Hippocampal formation (tissue), 2 donors: Measurements from ENCODE around the gene ZDHHC8.

Experiments
- DNase-seq, 2 donors: peaks; one replicate each; lab custom pipeline; 2025; lab: John Stamatoyannopoulos, UW

Gene ZDHHC8, protein sequence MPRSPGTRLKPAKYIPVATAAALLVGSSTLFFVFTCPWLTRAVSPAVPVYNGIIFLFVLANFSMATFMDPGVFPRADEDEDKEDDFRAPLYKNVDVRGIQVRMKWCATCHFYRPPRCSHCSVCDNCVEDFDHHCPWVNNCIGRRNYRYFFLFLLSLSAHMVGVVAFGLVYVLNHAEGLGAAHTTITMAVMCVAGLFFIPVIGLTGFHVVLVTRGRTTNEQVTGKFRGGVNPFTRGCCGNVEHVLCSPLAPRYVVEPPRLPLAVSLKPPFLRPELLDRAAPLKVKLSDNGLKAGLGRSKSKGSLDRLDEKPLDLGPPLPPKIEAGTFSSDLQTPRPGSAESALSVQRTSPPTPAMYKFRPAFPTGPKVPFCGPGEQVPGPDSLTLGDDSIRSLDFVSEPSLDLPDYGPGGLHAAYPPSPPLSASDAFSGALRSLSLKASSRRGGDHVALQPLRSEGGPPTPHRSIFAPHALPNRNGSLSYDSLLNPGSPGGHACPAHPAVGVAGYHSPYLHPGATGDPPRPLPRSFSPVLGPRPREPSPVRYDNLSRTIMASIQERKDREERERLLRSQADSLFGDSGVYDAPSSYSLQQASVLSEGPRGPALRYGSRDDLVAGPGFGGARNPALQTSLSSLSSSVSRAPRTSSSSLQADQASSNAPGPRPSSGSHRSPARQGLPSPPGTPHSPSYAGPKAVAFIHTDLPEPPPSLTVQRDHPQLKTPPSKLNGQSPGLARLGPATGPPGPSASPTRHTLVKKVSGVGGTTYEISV

DNA sequence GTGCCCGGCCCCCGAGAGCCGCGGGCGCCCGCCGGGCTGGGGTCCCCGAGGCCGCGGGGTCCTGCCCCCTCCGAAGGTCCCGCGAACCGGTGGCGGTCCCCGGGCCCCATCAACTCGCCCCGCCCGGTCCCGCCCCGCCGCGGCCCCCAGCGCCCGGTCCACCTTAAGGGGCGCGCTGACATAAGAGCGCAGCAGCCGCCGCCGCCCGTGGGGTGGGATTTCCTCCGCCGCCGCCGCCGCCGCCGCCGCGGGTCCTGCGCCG lies at the start of gene ZDHHC8:
Gene ZDHHC8, plus strand, starts transcription at position 208 of the 262 bp plus-strand sequence. CDS start 144 bp downstream, outside the sequence.
- DNase-seq: peak in 1 of 2 donors; percentile 51

DNA sequence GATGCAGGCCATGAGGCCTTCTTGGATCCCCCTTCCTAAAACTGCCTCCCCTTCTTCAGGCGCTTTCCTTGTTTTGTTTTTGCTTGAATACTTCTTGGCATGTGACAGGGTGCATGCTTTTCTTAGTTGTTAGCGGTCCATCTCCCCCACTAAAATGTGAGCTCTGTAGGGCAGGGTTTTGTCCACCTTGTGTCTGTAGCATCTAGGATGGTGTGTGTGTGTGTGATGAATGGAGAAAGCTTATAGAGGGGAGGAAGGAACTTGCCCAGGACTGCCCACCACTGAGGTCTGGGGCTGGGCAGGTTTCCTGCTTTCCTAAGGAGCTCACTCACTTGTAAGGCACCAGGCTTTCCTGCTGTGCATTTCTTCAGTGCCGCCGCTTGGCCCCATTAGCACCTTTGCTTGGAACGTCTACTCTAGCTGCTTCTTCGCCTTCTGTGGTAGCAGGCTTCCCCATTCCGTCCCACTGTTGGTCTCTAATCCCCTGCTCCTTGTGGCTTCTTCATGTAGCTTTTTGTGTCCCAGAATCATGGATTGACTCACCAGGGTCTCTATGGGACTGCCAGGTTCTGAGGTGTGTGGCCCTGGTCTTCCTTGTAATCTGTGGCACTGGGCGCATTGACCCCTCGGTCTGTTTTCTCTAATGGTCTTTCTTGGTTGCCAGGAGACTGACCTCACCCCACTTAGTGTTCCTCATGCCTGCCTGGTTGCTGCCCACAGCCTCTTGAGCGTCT lies 48.3 kb upstream of the ZDHHC8 start:
- no peak for DNase-seq

DNA sequence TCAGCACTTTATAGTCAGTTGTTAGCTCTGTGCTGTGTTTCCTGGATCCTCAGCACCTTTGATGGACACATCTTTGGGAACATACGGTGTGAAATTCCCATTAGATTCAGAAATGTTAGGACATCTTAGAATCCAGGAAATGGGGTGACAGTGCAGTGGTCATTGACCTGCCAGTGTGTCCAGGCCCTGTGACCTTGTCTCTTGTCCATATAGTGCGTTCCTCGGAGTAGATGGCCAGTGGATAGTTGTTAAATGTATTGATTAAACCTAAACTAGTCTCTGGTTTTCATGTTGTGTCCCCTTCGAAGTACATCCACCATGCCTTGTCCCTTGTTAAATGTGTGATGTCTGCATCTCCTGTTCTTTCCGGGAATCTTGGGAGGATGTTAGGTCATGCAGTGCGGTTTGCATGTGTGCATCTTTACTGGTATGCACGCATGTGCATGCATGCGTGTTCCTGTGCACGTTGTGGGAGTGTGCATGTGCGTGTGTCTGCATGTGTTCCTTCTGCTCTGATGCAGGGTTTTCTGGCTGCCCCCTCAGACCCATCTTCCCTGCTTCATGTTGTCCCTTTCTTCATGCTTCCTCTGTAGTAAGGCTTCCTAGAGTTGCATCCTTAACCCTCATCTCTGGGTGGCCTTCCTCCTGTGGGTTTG lies 47.6 kb upstream of the ZDHHC8 start:
- DNase-seq: no peak

DNA sequence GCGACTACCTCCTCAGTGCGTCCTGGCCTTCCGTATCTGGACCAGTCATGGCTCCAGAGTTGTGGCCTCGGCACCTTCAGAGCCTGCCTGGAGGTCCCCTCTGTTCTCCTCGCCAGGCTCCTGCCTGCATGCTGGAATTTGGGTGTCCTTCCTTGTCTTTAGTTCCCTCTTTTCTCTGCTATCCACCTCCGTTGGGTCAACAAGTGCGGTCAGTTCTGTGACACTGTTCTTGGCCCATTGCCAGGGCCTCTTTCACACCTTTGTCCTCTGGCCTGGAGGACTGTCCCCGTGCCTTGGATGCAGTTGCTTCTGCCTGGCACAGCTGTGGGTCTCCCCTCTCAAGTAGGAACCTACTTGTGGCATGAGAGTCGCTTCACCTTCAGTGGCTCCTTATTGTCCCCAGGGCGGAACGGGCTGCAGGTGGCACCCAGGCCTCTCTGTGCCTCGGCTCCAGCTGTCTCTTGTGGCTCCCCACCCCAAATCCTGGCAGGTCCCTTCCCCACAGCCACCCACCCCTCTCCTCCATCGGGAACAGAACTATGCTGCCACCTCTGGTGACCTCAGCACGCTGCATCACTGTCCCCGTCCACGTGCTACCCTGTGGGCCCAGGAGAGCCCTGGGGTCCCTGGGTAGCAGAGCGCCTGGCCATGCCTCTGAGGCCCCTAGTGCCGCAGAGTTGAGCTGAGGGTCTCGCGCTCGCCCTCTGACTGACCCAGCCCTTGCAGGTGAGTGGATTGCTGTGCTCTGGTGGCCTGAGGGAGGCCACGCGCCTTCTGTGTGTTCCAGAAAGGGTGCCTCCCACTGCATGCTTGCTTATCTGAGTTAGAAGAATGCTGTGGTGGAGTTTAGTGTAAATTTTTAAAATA lies 46.8 kb upstream of the ZDHHC8 start:
- DNase-seq: no peak

DNA sequence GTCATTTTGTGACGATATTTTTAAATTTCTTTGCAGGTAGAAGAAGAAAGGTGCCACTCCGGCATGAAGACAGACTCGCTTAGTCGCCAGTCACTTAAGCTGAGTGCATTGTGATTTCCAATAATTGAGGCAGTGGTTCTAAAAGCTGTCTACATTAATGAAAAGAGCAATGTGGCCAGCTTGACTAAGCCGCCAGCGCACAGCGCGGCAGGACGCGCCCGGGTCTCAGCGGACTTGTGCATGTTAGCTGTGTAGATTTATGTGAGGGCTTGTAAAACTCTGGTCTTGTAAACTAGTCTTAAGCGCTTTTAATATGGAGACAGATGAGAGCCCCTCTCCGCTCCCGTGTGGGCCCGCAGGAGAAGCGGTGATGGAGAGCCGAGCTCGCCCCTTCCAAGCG lies 46.0 kb upstream of the ZDHHC8 start:
- no peak for DNase-seq

DNA sequence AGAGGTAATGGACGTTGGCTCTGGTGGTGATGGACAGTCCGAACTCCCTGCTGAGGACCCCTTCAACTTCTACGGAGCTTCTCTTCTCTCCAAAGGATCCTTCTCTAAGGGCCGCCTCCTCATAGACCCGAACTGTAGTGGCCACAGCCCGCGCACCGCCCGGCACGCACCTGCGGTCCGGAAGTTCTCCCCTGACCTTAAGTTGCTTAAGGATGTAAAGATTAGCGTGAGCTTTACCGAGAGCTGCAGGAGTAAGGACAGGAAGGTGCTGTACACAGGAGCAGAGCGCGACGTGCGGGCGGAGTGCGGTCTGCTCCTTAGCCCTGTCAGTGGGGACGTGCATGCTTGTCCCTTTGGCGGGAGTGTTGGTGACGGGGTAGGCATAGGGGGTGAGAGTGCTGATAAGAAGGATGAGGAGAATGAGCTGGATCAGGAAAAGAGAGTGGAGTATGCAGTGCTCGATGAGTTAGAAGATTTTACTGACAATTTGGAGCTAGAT lies 45.5 kb upstream of the ZDHHC8 start:
- no peak for DNase-seq

DNA sequence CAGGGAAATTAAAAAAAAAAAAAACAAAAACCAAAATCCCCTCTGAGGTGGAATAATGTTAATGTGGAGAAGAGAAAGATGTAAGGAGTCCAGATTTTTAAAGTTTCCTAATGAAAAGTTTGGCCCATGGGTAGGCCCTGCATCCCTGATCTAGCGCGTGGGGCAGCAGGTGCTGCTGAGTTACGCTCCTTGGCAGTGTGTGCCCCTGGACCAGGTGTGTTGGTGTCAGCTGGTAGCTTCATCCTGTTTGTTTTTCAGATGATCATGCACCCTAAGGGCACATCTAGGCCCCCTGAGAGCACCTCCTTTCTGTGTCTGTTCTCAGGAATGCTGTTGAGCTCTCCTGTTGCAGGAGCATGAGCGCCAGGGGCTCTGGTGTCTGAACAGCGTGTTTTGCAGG lies 44.8 kb upstream of the ZDHHC8 start:
- no peak for DNase-seq

DNA sequence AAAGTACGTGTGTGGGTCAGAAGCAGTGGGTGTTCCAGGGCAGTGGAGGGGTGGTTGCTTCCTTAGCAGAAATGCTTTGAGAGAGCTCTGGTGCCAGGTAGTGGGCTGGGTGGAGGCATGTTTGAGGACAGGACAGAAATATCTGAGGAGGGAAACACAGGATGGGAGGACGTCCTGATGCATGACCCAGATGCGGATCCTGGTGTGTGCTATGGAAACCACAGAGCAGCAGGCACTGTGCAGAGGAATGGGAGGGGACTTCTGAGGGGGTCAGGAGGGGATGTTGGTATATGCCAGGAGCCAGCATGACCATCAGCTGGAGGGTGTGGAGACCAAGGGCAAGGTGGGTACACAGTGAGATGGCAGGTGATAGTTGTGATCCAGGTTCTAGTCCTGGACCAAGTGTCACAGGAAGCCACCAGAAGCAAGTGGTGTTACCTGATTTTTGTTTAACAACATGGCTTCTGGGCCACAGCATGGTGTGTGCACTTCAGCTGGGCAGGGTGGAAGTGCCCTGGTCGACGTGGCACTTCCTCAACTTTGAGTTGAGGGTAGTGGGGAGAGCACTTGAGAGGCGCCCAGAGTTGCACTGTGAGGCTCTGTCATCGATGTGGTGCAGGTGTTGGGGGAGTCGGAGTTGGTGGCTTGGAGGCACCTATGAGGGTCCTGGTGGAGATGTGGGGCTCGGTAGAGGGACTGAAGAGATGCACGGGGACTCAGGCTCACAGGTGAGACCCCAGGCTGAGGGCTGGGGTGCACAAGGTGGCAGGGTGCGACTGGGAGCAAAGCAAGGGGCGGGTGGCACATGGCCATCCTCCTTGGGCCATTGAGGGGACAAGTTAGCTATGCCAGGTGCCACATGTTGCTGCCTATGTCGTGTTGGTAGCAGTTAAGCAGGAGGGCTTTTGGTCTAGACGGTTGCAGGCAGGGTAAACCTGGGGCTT lies 44.0 kb upstream of the ZDHHC8 start:
- no peak for DNase-seq

DNA sequence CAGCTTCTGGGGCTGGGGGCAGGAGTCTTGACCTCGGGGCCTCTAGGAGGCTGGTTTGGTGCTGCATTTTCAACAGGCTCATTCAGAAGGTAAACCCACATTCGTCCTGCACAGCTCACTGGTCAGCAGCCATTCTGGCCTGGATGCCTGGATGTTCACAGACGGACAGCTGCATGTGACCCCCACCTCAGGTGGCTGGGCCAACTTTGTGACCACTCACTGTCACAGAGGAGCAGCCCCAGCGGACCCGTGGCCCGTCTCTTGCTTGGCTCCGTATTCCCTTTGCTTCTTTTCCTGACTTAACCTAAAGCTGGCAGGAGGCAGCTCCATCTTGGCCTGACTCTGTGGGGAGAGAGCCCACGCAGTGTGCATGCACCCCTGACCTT lies 43.3 kb upstream of the ZDHHC8 start:
- no peak for DNase-seq

DNA sequence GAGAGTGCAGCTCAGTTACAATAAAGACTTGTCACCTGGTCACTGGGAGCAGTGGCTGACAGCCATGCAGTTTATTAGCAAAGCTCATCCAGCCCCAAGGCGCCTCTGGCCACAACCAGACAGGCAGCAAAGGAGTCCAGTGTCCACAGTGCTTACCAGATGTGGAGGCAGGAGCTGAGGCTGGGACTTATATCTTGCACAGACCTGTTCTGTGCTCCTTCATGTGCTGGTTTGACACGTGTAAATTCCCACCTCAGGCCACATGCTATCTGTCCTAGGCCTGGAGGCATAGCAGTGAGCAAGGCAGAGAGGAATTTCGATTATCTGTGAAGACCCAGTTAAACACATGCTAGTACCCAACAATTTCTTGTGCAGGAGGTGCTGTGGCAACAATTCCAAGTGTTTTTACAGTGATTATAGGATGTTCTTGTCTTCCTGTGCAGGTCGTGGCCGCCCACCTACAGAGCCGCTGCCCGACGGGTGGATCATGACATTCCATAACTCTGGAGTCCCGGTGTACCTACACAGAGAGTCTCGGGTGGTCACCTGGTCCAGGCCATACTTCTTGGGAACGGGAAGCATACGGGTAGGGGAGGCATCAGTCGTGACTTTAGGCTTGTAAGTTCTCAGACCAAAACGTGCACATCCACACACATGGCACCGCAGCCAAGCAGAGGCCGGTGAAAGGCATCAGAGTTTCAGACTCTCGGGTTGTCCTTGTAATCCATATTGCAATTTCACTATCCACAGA lies 42.2 kb upstream of the ZDHHC8 start:
- DNase-seq: no peak

DNA sequence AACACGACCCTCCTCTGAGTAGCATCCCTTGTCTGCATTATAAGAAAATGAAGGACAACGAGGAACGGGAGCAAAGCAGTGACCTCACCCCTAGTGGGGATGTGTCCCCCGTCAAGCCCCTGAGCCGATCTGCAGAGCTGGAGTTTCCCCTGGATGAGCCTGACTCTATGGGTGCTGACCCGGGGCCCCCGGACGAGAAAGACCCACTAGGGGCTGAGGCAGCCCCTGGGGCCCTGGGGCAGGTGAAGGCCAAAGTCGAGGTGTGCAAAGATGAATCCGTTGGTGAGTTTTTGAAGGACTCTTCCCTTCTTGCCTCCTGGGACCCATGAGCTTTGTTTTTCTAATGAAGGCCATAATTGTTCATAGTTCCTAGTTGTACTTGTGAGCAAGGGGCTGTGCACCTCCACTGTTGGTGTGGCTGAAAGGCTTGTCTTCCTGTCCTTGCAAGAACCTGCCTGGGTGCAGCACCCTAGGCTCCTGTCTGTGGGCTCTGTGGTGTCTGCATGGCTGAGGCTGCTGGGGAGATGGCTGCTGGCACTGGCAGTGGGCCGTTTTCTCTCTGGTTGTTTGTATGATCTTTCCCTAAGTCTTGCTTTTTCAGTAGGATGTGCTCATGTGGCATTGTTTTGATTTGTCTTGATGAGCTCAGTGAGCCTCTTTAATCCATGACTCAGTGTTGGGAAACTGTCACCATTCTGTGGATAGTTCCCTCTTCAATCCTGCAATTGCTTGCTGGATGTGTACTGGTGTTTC lies 41.5 kb upstream of the ZDHHC8 start:
- no peak for DNase-seq

DNA sequence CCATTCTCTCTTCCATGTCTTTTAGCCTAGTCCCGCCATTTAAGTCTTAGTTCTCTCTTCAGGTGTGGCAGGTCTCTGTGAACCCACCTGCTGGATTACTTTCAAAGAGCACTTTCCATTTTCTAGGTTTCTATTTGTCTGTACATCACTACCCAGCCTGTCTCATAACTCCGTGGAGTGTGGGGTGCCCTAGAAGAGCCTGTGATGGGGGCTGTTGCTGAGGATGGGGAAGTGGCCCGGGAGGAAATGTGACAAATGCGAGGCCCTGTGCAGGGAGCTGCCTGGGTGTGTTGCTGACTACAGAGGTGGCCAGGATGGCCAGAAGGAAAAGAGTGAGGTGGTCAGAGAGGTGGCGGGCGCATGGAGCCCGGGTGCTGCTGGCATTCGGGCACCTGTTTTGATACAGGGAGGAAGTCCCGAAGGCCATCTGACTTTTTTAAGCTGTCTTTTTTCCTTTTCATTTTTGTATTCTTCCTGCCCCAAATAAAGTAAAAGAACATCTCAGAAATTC lies 40.8 kb upstream of the ZDHHC8 start:
- DNase-seq: no peak

DNA sequence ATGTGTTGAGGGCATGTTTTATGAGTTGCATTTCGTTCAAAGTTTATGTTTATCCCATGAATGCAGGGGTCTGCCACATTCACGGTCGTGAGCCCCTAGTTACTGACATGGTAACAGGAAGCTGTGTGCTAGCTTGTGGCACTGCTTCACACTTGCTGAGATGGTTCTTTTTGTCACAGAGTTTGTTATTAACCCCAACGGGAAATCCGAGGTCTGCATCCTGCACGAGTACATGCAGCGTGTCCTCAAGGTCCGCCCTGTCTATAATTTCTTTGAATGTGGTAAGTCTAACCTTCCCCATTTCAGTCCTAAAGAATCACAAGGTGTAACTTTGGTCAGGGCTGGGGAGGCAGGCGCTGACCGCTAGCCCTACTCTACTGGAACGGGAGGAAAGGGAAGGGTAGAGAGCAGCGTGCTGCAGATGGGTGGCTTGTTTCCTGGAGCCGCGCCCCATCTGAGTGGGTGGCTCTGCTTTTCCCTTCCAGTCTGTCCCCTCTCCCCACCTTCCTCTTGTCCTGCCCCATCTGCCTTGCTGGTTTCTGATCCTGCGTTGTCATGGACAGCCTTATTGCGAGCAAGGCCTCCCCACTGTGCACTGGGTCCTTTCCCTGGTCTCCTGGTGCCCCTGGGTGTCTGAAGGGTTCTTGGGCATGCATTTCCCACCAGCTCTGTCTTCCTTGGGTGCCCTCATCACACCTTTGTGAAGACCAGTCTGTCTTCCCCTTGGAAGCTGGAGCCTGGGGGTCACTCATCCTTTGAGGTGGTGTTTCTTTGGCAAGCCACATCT lies 39.7 kb upstream of the ZDHHC8 start:
- DNase-seq: no peak

DNA sequence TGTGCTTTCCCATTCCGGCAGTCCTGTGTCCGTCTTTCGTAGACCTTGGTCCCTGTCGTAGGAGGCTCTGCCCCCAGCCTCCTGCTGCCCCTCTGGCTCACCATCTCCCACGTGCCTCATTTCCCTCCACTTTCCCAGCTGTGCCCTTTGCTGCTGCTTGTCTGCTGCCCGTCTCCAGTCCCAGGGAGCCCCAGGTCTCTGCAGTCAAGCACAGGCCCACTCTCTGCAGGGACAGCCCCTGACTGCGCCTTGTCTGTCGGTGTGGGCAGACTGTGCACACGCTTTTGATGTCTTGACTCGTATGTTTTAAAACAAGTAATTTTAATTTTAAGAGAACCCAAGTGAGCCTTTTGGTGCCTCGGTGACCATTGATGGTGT lies 39.1 kb upstream of the ZDHHC8 start:
- DNase-seq: no peak

DNA sequence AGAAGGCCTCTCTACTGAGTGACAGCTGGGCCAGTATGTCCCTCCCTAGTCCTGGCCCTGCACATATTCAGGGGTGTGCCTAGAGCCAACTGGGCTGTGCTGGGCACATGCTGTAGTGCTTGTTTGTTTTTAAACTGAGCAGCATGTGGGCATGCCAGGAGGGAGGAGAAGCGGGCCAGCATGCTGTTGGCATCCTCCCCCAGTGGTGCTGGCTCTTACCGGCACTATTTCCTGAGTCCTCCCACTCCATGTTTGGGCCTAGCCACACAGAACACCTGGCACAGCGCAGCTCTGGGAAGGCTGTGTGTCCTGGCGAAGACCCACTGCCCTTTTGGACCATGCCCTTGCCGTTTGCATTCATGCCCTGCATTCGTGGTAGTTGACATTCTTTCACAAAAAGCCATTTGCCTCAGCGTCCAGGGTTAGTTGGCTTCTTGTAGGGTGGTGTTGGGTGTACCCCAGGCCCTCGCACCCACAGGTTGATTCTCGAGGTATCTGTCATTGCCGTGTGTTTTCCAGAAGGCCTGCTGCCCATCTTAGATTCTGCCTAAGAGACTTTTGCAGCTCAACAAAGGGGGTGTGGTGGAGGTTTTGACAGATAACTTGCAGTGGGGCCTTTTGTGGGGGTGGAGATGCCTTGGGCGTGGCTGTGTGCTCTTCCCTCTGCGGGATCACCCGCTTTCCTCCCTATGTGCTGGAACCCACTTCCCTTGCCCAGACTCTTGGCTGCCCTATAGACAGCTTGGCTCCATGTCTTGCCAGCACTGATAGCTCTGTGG lies 38.0 kb upstream of the ZDHHC8 start:
- peak; percentile 33 to 56 for DNase-seq

DNA sequence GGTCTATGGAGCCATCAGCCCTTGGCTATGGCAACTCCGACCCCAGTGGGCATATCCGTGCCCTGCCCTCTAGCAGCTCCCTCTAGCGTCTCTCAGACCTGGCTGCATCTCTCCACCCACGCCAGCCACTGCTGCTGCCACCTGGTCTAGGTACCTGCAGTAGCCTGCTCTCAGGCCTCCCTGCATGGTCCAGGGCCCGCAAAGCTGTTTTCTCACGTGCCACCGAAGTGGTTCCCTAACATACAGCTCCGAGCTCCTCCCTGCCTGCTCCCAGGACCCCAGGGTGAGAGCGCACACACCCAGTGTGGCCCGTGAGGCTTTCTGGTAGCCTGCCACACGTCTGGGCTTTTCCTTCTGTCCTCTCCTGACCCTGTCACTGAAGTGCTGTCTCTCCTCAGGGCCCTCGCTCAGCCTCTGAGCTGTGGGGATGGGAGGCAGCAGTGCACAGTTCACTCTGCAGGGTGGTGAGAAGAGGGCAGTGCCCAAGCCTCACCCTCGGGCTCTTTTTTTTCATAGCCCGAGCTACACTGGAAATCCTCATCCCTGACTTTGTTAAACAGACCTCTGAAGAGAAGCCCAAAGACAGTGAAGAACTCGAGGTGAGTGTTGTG lies 37.3 kb upstream of the ZDHHC8 start:
- DNase-seq: no peak
